Fibroblast of mammary gland (primary cell): ENCODE results near the gene TMEM41A.

Experiments
- DNase-seq: peaks from one replicate; pipeline ENCODE4 v3.0.0-alpha.2; 2010; ENCODE audit warnings: low read depth
- H3K4me3 ChIP-seq: 2 replicates; pipeline ENCODE4 v1.5.1; 2011; ENCODE audit warnings: low read depth, mild to moderate bottlenecking, low read length, moderate library complexity; ENCODE audit not compliant: control insufficient read depth
- TF ChIP-seq, protein P1 (sequence below): conservative IDR thresholded peaks from 2 replicates; pipeline ENCODE4 v1.5.1; 2011; ENCODE audit warnings: low read depth, low read length, inconsistent platforms; ENCODE audit not compliant: control insufficient read depth, insufficient read depth

Gene TMEM41A

DNA sequence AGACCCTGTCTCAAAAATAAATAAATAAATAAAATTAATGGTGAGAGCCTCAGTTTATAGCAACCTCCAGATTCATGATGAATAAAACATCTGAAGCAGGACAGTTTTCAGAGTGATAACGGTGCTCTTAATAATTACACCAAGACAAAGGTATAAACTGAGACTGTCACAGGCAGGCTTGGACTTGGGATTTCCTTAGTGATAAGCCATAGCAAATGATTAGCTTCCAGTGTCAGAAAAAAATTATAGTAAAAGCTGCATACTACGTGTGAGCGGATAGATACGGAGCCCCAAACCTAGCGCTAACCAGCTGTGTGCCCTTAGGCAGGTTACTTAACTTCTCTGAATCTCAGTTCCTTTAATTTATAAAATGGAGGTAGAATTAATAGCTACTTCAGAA is 32.0 kb upstream of the TMEM41A start:
- TF ChIP-seq, protein P1, sequence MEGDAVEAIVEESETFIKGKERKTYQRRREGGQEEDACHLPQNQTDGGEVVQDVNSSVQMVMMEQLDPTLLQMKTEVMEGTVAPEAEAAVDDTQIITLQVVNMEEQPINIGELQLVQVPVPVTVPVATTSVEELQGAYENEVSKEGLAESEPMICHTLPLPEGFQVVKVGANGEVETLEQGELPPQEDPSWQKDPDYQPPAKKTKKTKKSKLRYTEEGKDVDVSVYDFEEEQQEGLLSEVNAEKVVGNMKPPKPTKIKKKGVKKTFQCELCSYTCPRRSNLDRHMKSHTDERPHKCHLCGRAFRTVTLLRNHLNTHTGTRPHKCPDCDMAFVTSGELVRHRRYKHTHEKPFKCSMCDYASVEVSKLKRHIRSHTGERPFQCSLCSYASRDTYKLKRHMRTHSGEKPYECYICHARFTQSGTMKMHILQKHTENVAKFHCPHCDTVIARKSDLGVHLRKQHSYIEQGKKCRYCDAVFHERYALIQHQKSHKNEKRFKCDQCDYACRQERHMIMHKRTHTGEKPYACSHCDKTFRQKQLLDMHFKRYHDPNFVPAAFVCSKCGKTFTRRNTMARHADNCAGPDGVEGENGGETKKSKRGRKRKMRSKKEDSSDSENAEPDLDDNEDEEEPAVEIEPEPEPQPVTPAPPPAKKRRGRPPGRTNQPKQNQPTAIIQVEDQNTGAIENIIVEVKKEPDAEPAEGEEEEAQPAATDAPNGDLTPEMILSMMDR, result no peak

DNA sequence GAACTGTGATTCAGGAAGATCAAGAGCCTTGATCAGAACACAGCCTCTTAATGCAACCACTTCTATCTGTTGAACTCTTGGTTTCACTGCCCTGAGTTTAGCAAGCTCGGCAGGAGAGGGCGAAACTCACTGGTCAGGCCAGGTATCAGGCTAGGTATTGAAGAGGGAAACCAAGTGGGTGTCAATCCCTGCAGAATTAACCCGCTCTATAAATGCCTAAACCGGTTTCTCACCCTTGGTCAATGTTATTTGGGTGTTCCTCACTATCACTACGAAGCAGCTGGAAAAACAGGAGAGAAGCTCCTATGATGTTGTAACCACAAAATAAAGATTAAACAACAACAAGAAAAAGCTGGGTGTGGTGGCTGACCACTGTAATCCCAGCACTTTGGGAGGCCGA is 29.7 kb upstream of the TMEM41A start:
- DNase-seq, result no peak
- H3K4me3 ChIP-seq, result no peak overlapping the region
- TF ChIP-seq, protein P1, result no peak

More for the DNA sequence above, 32.0 kb upstream of the TMEM41A start:
- no peak overlapping the region for H3K4me3 ChIP-seq
- DNase-seq, result no peak

DNA sequence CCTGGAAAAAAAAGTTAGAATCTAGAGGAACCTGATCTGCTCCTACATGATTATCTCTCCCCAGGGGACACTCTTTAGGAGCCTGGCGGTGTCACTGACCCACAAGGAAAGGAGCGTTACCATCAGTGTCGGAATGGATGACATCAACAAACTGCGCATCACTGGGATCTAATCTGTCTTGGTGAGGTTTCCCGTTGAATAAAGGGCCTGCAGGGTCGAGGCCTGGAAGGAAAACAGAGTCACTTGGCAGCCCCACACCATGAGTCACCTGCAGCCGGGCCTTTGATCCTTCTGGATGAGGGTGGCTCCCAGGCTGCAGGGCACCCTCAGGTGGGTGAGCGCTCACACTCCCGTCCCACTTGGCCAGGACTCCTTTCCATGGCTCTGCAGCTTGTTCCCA is 28.5 kb upstream of the TMEM41A start:
- TF ChIP-seq, protein P1, result no peak
- no peak for DNase-seq
- no peak overlapping the region for H3K4me3 ChIP-seq

DNA sequence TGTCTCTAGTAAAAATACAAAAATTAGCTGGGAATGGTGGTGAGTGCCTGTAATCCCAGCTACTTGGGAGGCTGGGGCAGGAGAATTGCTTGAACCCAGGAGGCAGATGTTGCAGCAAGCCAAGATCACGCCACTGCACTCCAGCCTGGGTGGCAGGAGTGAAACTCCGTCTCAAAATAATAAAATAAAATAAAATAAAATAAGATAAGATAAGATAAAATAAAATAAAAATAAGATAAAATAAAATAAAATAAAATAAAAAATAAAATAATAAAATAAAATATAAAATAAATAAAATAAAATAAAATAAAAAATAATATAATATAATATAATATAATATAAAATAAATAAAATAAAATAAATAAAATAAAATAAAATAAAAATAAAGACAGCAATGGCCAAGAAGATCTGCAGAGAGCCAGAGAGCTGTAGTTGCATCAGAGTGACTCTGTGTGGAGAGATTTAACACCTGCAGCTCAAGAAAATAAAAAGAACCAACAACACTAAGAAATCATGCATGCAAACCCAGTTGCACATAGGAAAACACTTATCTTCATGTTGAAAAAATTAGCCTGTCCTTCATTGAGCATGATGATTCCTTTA is 27.6 kb upstream of the TMEM41A start:
- no peak overlapping the region for H3K4me3 ChIP-seq
- no peak for DNase-seq
- TF ChIP-seq, protein P1, result no peak

DNA sequence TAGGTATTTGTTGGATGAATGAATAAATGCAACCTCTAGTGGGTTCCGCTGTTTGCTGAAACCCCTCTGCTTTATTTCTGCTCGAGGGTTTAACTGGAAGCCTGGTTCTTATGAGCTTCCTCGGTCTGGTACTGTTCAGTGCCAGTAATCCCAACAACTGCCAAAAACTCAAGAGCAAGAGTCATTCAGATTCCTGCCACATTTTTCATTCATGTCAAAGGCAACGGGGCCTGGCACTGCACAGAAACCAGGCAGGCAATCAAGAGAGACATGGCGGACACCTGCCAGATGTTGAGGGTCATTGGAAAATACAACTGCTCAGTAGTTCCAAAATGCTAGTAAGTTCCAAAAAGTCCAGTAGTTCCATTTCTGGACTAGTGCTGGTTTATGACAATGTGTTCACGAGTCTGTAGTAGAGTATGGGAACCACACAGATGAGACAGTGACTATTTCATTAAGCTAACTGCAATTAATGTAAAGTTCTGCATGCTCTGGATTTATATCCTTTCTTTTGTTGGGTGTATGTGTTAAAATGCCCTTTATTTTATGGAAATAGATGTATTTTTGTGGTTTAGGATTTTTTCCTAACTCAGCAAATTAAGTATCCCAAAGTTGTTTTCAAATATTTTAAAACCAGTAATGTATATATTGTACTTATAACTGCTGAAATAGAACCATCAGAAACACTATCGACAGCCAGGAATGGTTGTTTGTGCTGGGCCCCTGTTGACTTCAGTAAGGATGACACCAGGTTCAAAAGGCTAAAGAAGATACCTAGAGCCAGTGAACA is 22.7 kb upstream of the TMEM41A start:
- H3K4me3 ChIP-seq, result no peak overlapping the region
- TF ChIP-seq, protein P1, result no peak

DNA sequence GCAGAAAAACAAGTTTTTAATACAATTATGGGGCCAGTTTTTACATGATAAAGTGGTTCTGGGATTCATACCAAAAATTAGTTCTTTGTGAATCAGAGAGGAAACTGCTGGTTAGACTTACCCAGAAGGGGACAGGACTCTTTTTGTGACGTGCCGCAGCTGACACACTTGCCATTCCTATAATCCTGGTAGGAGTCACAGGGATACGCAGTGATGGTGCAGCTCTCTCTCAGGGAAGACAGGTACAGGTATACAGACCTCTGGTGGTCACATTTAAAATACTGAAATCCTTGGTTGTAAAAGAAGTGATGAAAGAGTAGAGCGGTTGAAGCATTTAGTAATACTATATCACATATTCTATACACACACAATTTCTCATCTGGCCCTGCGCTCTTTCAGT is 20.2 kb upstream of the TMEM41A start:
- no peak for DNase-seq
- TF ChIP-seq, protein P1, result no peak

More for the DNA sequence above, 22.7 kb upstream of the TMEM41A start:
- DNase-seq, result no peak

More for the DNA sequence above, 20.2 kb upstream of the TMEM41A start:
- no peak overlapping the region for H3K4me3 ChIP-seq
